Adrenal gland (tissue), 5 donors: ENCODE results near the gene KCND1.

Source experiments
- CTCF ChIP-seq, 6 experiments: fragments of 450-650 bp in 4 of 6; fragments of 200-600 bp in 2 of 6; sonication (generic) in 1 of 6; IDR thresholded peaks; 1 replicate in 5 of 6; 2 replicates in 1 of 6; pipeline versions ENCODE4 v1.5.1 to v1.8.0; 2016 to 2021; ENCODE audit warnings: antibody characterized with exemption in 6 of 6, mild to moderate bottlenecking in 2 of 6, moderate library complexity in 1 of 6
- POLR2A ChIP-seq, 2 donors: fragments of 450-650 bp; IDR thresholded peaks; one replicate each; pipeline ENCODE4 v1.6.1; 2017; ENCODE audit warnings: antibody characterized with exemption in 2 of 2, mild to moderate bottlenecking in 2 of 2, moderate library complexity in 1 of 2
- donor health status: DM: no; HTN: no; CAD: no.

GRCh38 chrX:48923771-48924170, 47.9 kb downstream of the KCND1 start:
- TF ChIP-seq POLR2A (IDR thresholded peaks at IDR 0.05) (no peak), CTCF (IDR thresholded peaks at IDR 0.05) (no peak)
